NT2/D1 (cell line): ENCODE data around the gene EIF4E1B.

ENCODE experiments used
- SUZ12 ChIP-seq: IDR thresholded peaks from 2 replicates; pipeline ENCODE4 v1.6.1; 2011; ENCODE audit not compliant: insufficient read length, insufficient read depth; ENCODE audit errors: extremely low read depth
- ZNF274 ChIP-seq: IDR thresholded peaks from 2 replicates; pipeline ENCODE4 v1.6.1; 2011; ENCODE audit warnings: mild to moderate bottlenecking, low read depth, low read length

GRCh38 chr5:176603091-176603490 is 27.4 kb upstream of the EIF4E1B start:
- TF ChIP-seq SUZ12 (no peak), ZNF274 (no peak)
